Inflammatory macrophage treated with lipopolysaccharide for 4 hours (primary cell): ENCODE measurements around the gene MRPS21.
"Not testable (repeated sequence)": the region's sequence is repeated elsewhere in the genome, so short reads cannot be mapped to it uniquely, and the experiment has no call there.

Source experiments
- DNase-seq: peaks from one replicate; pipeline ENCODE4 v3.0.0-alpha.2; 2020

Gene MRPS21

GRCh38 chr1:150281758-150282557 is 11.7 kb upstream of the MRPS21 start, which contains the start of gene CIART:
TSS of gene CIART (plus strand) at chr1:150282554. CDS start at chr1:150283268, 714 bp downstream.
- DNase-seq, result peak; percentile 64

DNA sequence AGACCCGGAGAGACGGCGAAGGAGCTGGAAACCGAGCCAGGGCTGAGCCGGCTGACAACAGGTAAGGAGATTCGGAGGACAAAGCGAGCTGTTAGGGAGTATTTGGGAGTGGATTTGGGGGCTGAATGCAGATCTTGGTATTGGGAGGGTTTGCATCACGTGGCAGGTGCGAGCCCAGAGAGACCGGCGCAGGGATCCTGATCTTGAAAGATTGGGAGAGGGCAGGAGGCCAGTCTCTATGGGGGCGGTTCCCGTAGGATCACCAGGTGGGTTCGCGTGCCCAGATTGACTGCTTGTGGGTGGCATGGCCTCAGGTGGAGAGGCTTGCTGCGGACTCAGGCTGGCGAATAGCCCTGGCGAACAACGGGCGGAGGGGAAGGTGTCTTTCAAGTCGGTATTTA is 11.1 kb upstream of the MRPS21 start:
- DNase-seq, result no peak

- no peak for DNase-seq
These were observed 10.4 kb upstream of the MRPS21 start for GRCh38 chr1:150283260-150283659.

GRCh38 chr1:150288382-150288781 is 5.3 kb upstream of the MRPS21 start:
- DNase-seq, result no peak

DNA sequence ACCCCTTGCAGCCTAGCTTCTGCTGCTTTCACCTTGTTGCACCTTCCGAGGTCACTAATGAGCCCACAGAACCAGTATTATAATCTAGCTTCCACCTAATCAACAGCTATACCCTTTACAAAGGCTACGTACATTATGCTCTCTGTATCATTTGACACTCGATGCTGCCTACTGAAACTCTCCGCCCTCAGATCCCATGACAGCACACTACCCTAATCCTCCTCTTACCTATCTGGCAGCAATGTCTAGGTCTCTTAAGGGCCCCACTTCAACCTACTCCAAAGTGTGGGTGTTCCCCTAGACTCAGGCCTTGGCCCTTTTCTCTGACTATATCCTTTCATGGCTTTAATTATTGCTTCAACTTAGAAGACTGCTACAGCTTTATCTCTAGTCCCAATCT is 4.8 kb upstream of the MRPS21 start:
- DNase-seq, result no peak

DNA sequence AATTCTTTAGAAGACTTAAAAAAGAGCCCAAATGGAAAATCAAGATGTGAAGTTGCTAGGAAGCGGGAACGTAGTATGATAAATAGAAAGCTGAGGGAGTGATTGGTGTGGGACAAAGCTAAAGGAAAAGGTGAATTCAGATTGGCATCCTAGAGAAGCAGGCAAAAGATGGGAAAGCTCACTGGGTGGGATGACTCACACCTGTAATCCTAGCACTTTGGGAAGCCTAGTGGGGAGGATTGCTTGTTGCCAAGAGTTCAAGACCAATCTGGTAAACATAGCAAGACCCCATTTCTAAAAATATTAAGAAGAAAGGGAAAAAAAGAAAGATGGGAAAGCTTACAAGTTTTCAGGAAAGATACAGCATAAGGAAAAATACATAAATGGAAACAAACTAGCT is 1.8 kb downstream of the MRPS21 start:
- no peak for DNase-seq

DNA sequence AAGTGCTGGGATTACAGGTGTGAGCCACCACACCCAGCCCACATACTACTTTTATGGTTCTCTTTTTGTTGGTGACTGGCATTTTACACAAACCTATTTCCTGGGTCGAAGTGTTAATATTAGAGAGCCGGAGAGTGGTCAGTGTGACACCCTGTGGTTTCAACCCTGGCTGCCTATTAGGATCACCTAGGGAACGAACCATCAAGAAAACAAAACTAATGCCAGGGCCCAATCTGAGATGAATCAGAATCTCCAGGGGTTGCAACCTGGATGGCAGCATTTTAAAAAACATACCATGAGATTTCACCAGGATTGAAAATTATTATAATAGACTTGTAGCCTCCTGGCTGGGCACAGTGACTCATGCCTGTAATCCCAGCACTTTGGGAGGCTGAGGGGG is 6.1 kb downstream of the MRPS21 start:
- DNase-seq, result no peak

- no peak for DNase-seq
These were observed 8.7 kb downstream of the MRPS21 start for GRCh38 chr1:150302338-150302737.

DNA sequence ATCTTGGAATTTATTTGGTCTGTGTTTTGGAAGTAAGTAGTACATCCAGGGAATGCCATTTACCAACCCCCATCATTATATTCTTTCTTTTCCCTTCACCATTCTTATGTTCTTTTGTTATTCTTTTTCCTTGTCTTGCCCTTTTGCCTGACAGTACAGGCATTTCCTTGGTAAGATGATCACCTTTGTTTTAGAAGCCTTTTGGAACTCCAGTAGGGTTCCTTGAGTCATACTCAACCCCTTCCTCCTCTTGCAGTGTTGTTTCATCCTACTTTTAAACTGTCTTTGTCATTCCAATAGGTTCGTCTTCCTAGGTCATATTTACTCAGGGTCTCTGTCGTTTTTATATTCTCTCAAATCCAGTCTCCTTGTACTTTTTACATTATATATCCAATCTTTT is 9.2 kb downstream of the MRPS21 start:
- no peak for DNase-seq

DNA sequence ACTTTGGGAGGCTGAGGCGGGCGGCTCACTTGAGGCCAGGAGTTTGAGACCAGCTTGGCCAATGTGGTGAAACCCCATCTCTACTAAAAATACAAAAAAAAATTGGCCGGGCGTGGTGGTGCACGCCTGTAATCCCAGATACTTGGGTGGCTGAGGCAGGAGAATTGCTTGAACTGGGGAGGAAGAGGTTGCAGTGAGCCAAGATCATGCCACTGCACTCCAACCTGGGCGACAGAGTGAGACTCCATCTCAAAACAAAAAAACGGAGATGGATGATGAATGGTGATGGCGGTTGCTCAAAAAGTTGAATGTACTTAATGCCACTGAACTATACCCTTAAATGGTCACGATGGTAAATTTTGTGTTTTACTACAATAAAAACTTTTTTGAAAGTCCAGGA is 14.9 kb downstream of the MRPS21 start:
- DNase-seq, result not testable (repeated sequence)

DNA sequence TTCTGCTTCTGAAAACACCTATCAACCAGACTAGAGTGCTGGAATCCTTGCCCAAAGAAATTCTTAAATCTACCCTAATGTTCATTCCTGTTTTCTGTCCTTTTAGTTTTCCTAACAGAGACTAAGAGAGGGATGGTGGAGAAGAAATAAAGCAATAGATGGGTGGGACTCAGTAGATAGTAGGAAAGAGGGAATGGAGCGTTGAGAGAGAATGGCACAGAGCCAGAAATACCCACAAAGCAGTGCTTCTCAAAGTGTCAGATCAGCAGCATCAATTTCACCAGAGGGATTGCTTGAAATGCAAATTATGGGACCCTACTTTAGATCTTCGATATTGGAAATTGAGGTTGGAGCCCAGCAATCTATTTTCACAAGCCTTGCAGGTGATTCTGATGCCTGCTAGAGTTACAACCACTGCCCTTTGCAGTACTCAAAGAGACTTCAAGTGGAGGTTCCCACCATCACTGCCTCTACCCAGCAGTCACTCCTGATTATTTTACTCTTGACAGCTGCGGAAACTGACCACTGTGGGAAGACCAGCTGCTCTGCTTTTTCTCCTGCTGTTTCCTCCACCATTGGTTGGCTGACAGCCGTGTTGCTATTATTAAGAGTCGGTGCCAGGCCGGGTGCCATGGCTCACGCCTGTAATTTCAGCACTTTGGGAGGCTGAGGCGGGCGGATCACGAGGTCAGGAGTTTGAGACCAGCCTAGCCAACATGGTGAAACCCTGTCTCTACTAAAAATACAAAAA is 16.3 kb downstream of the MRPS21 start:
- no peak for DNase-seq

DNA sequence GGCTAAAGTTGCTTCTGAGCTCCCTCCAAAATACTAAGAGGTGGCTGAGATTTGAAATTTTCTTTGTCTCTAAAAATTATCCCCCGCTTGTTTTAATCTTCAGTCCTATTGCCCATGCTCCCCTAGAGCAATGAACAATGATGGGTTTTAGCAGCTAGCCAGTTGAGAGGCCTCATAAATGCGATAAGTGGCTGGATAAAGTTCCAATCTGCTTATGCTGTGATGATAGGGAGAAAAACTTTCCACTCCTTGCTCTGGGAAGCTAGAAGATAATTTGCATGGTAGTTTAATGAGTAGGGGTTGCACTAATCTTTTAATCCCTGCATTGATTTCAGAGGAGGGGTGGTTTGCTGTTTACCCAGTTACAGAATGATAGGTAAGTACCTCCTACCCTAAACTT is 18.1 kb downstream of the MRPS21 start:
- no peak for DNase-seq

DNA sequence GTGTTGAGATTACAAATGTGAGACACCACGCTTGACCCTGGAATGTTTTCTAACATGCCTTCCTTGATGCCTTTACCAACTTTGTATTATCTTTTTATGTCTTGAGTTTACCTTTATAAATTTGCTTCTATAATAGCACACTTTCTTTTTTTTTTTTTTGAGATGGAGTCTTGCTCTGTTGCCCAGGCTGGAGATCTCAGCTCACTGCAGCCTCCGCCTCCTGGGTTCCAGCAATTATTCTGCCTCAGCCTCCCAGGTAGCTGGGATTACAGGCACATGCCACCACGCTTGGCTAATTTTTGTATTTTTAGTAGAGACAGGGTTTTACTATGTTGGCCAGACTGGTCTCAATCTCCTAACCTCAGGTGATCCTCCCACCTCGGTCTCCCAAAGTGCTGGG is 21.0 kb downstream of the MRPS21 start:
- DNase-seq, result not testable (repeated sequence)

DNA sequence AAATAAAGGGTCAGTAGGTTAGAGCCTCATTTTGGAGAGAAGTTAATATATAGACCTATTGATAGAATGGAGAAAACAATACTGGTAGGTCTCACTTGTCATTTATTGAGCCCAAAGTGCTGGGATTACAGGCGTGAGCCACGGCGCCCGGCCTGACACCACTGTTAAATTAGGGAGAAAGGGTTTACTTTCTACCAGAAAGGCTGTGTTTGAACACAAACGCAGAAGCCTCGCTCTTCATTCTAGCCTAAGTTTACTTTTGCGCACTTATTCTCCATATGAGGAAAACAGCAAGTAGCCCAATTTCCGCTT is 27.0 kb downstream of the MRPS21 start:
- DNase-seq, result peak; percentile 15

DNA sequence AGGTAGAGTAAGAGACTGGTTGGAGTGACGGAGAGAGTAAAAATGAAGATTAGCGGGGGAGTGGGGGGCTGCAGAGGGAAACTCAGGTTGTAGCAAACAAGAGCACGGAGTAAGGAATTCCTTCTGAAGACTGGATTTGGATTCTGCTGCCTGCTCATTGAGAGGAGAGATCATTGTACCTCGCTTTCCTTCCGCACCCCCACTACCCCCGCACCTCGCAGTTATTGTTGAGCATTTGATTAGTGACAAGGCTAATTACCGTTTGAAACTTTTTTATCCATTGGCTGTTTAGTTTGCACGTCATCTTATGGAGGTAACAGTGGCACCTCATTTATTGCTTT is 28.1 kb downstream of the MRPS21 start:
- peak; percentile 1 for DNase-seq

GRCh38 chr1:150322310-150322709 is 28.6 kb downstream of the MRPS21 start:
- DNase-seq, result peak; percentile 99

DNA sequence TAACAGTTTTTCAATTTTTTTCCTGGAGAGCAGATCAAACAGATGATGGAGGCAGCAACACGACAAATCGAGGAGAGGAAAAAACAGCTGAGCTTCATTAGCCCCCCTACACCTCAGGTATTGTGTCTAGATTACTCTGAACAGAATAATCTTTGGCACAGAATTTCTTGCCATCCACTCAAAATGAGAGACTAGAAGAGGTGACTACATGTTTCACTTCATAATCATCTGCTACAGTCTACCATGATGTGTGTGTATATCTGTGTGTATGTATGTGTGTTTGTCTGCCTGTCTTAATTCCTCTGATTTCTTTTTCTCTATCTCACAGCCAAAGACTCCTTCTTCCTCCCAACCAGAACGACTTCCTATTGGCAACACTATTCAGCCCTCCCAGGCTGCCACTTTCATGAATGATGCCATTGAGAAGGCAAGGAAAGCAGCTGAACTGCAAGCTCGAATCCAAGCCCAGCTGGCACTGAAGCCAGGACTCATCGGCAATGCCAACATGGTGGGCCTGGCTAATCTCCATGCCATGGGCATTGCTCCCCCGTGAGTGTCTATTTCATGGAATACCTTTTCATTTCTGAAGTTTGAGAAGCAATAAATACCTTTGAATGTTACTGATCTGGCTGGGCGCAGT is 39.1 kb downstream of the MRPS21 start:
- no peak for DNase-seq

DNA sequence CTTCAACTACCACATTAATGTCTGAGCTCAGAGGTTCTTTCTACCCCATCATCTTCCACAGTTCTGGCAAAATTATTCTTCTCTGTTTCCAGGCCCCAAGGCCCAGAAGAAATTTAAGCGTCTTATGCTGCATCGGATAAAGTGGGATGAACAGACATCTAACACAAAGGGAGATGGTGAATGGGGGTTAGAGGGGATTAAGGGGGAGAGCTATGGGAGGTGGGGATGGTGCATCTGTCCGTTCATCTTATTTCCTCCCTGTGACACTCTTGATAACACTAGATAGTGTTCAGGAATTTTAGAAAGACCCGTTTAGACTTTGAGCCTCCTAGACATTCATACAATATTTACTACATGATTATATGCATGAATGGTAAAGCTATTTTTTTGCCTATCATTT is 52.7 kb downstream of the MRPS21 start:
- DNase-seq, result no peak

- DNase-seq, result peak; percentile 50
These were observed 59.2 kb downstream of the MRPS21 start for GRCh38 chr1:150352866-150353265.
